Urinary bladder (tissue), 4 donors: ENCODE data around the gene TBC1D4. TPM values are rescaled to one million over a fixed set of nuclear protein-coding genes. Genes with fewer than 3 reads are reported as not detected.

Source experiments
- DNase-seq: peaks from one replicate; pipeline ENCODE4 v3.0.0-alpha.2; 2015; ENCODE audit errors: extremely low spot score
- H3K27ac ChIP-seq: one replicate; pipeline ENCODE4 v1.5.1; 2013; ENCODE audit warnings: low read depth, mild to moderate bottlenecking, moderate library complexity
- H3K36me3 ChIP-seq: one replicate; pipeline ENCODE4 v1.6.1; 2013; ENCODE audit warnings: mild to moderate bottlenecking, moderate library complexity; ENCODE audit not compliant: insufficient read depth
- H3K4me1 ChIP-seq: one replicate; pipeline ENCODE4 v1.6.1; 2013; ENCODE audit warnings: mild to moderate bottlenecking, moderate library complexity; ENCODE audit not compliant: insufficient read depth
- H3K4me3 ChIP-seq: one replicate; pipeline ENCODE4 v1.5.1; 2013; ENCODE audit warnings: low read depth, low read length
- WGBS: extraction: QIAGEN DNeasy Blood & Tissue Kit; methylation state at CpG from one replicate; pipeline ENCODE4 v1.1.7; 2013; 5-methylcytosine and 5-hydroxymethylcytosine counted together
- polyA plus RNA-seq: library from polyadenylated mRNA; stranded (reverse); fragments of 200-250 nt; gene quantifications from one replicate; pipeline ENCODE4 v1.2.3, GENCODE V29; 2013
- total RNA-seq: library from RNA; depleted of rRNA; stranded (reverse); fragments of >200 nt; gene quantifications from one replicate; pipeline ENCODE4 v1.2.3, GENCODE V29; 2014
- donor health status: healthy with polysubstance abuse.
- donor health status: healthy.

TBC1D4 gene
- total and polyA plus RNA-seq, 2 donors: 5.4 to 28.7 TPM

DNA sequence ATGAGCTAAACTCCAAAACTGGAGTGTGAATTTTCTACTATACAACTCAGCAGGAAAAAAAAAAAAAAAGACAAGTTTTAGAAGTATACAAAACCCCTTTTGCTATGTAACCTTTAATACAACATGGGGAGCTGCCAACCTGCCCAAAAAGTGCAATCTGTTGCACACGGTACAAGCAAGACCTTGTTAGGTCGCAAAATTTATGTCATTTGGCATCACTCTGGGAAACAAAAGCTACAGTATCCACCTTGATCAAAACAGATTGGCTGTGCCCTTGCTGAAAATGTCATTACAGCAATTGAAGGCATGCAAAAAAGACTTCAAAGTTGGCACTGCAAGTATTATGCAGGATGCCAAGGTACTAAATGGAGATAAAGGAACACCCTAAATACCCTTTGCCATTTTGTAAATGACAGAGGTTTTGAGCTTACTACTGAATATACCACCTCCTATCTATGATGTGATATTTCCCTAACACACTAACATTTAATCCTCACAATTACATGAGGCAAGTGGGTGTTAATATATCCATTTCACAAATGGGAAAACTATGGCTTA, 150.1 kb downstream of the TBC1D4 start:
- 72% methylated on average over 2 of the region's 2 CpGs for WGBS
- H3K4me1 ChIP-seq: peaks cover 2% of the 10 kb centered on the region
- DNase-seq: no peak
- H3K4me3 ChIP-seq: no peak overlapping the region
- no peak overlapping the region for H3K27ac ChIP-seq
- H3K36me3 ChIP-seq: no peaks in the 10 kb centered on the region

GRCh38 chr13:75330770-75331169, 151.2 kb downstream of the TBC1D4 start:
- no peak overlapping the region for H3K27ac ChIP-seq
- 80% methylated on average over 2 of the region's 2 CpGs for WGBS
- no peaks in the 10 kb centered on the region for H3K36me3 ChIP-seq
- H3K4me3 ChIP-seq: no peak overlapping the region
- H3K4me1 ChIP-seq: peaks cover 2% of the 10 kb centered on the region
- no peak for DNase-seq

- Histone ChIP-seq H3K27ac (no peak overlapping the region), H3K4me3 (no peak overlapping the region), H3K36me3 (no peaks in the 10 kb centered on the region), H3K4me1 (peaks cover 2% of the 10 kb centered on the region)
- WGBS: 73% methylated on average over 5 of the region's 5 CpGs
- no peak for DNase-seq
Measured at GRCh38 chr13:75329723-75330122, 152.2 kb downstream of the TBC1D4 start.

DNA sequence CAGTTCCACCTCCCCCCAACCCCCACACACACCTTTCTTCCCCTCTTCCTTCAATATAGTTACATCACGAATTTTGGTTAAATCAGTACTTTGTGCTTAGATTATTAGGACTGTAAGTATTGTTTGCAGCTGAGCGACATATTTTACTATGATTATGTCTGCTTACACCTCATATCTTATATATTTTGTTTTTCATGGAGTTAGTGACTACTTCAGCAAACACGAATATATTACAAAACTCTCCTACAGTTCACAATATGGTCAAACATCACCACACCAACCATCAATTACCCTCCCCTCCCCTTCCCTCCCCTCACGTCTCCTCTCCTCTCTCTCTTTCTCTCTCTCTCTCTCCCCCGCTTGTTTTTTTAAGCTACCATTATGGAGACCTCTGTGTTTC, 152.9 kb downstream of the TBC1D4 start:
- Histone ChIP-seq H3K4me1 (peaks cover 2% of the 10 kb centered on the region), H3K4me3 (no peak overlapping the region), H3K36me3 (no peaks in the 10 kb centered on the region), H3K27ac (no peak overlapping the region)
- WGBS: 91% methylated on average over 5 of the region's 5 CpGs
- DNase-seq: no peak

- Histone ChIP-seq H3K36me3 (no peaks in the 10 kb centered on the region), H3K27ac (no peak overlapping the region), H3K4me3 (no peak overlapping the region), H3K4me1 (peaks cover 2% of the 10 kb centered on the region)
- WGBS: 69% methylated on average over 3 of the region's 3 CpGs
- no peak for DNase-seq
Measured at GRCh38 chr13:75327135-75327510, 154.8 kb downstream of the TBC1D4 start.

GRCh38 chr13:75326173-75327134, 155.5 kb downstream of the TBC1D4 start:
- peaks cover 2% of the 10 kb centered on the region for H3K4me1 ChIP-seq
- H3K27ac ChIP-seq: no peak overlapping the region
- DNase-seq: no peak
- H3K4me3 ChIP-seq: no peak overlapping the region
- 64% methylated on average over 21 of the region's 21 CpGs for WGBS
- H3K36me3 ChIP-seq: no peaks in the 10 kb centered on the region

- no peak for DNase-seq
- Histone ChIP-seq H3K27ac (no peak overlapping the region), H3K36me3 (no peaks in the 10 kb centered on the region), H3K4me1 (peaks cover 2% of the 10 kb centered on the region), H3K4me3 (no peak overlapping the region)
- 80% methylated on average over 4 of the region's 4 CpGs for WGBS
Measured at GRCh38 chr13:75325711-75326110, 156.3 kb downstream of the TBC1D4 start.

DNA sequence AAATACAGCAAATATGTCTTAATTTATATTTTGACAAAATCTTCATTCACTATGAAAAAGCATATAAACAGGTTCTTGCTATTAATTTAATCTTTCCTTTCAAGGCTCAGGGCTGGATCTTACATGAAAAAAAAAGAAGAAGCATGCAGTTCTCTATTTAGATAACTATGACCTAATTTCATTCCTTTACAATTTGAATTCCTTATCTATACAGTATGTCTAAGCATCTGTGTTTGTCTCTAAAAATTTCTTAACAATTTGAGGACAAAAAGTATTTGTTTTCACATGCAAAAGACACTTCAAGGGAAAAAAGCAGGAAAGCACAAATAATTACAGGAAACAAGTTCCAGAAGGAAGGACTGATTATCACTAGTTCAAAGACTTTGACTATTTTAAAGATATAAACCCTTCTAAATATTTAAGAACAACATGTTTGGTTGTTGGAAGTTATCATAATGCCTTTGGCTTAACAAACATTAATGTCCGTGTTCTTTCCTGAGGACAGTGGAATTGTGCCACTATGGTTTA, 157.5 kb downstream of the TBC1D4 start:
- 49% methylated on average over 1 of the region's 1 CpG for WGBS
- H3K27ac ChIP-seq: no peak overlapping the region
- no peak for DNase-seq
- H3K4me1 ChIP-seq: peaks cover 2% of the 10 kb centered on the region
- H3K36me3 ChIP-seq: no peaks in the 10 kb centered on the region
- H3K4me3 ChIP-seq: no peak overlapping the region

DNA sequence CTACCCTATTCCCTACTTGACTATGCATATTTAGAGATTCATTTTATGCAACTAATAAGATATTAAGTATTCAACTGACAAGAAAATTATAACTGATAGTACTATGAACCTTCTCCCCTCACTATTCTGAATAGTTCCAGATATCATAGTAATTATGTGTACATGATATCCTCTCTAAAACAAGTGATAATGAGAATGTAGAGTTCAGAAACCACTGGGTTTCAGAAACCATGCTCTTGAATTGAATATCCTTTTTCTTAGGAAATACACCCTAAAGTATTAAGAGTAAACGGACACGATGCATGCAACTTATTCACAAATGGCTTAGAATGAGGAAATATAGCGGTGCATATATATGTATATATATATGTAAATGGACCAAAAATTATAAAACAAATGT, 160.9 kb downstream of the TBC1D4 start:
- no peak overlapping the region for H3K4me3 ChIP-seq
- 97% methylated on average over 3 of the region's 3 CpGs for WGBS
- H3K4me1 ChIP-seq: peaks cover 1% of the 10 kb centered on the region
- H3K27ac ChIP-seq: no peak overlapping the region
- no peaks in the 10 kb centered on the region for H3K36me3 ChIP-seq
- no peak for DNase-seq

- peaks cover 1% of the 10 kb centered on the region for H3K4me1 ChIP-seq
- WGBS: 78% methylated on average over 4 of the region's 4 CpGs
- DNase-seq: no peak
- no peak overlapping the region for H3K27ac ChIP-seq
- no peak overlapping the region for H3K4me3 ChIP-seq
- H3K36me3 ChIP-seq: no peaks in the 10 kb centered on the region
Measured at GRCh38 chr13:75319254-75319653, 162.7 kb downstream of the TBC1D4 start.

GRCh38 chr13:75318138-75318833, 163.7 kb downstream of the TBC1D4 start:
- Histone ChIP-seq H3K27ac (no peak overlapping the region), H3K36me3 (no peaks in the 10 kb centered on the region), H3K4me1 (peaks cover 1% of the 10 kb centered on the region), H3K4me3 (no peak overlapping the region)
- no peak for DNase-seq
- WGBS: 86% methylated on average over 2 of the region's 2 CpGs

DNA sequence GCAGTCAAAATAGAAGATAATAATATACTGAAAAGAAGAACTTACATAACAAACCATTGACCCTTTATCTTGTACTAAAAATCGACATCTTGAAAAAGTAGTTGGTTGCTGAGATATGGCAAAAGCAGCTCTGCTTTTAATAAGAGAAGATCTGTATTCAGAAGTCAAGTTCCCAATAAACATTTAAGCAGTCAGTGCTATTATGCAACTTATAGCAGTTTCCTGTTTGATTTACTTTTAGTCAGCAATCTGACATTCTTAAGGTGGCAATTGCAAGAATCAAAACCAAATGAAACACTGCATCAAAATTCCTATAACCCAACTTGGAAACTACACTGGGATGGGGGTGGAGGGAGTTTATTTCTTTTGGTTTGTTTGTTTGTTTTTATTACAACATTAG, 165.5 kb downstream of the TBC1D4 start:
- Histone ChIP-seq H3K4me3 (no peak overlapping the region), H3K4me1 (peaks cover 1% of the 10 kb centered on the region), H3K36me3 (no peaks in the 10 kb centered on the region), H3K27ac (no peak overlapping the region)
- DNase-seq: no peak
- 37% methylated on average over 1 of the region's 1 CpG for WGBS

DNA sequence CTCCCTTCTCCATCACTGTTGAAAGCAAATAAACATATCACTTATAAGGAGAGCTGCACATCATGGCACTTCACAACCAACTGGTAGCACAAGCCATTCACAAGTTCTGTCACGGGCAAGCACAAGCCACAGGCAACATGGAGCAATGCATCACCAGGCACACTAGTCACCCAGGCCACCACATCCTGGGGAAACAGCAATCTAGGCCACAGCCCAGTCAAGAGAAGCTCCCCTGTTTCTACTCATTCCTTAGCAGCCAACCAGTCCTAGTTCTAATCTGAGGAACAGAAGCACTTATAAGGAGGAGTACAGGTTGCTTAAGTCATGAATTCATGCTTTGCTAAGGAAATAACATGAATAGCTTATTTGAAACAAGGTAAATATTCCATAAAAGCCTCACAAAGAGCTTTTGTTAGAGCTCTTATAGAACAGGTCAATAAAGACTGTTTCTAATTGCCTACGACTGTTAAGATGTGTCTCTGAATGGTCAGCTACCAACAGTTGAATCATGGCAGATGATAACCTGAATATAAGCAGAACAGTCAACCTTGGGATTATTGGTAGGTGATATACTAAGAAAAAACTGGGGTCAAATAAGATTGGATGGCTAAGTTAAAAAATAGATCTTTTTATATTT, 169.0 kb downstream of the TBC1D4 start:
- DNase-seq: no peak
- Histone ChIP-seq H3K4me3 (no peak overlapping the region), H3K4me1 (peaks cover under 1% of the 10 kb centered on the region), H3K27ac (no peak overlapping the region), H3K36me3 (peaks cover 2% of the 10 kb centered on the region)
- WGBS: 96% methylated on average over 2 of the region's 2 CpGs
